GM19463 (cell line): Measurements from ENCODE around the gene ASB5.
"Not testable (repeated sequence)": the region's sequence is repeated elsewhere in the genome, so short reads cannot be mapped to it uniquely, and the experiment has no call there.

Experiments used
- ATAC-seq: cut with Tn5 transposase; IDR thresholded peaks from one replicate; pipeline ENCODE4 v1.9.1; 2021; ENCODE audit warnings: mild to moderate bottlenecking, moderate library complexity; ENCODE audit not compliant: unreplicated experiment

ASB5 gene

GRCh38 chr4:176279560-176279959 lies 10.5 kb upstream of the ASB5 start:
- not testable (repeated sequence) for ATAC-seq

DNA sequence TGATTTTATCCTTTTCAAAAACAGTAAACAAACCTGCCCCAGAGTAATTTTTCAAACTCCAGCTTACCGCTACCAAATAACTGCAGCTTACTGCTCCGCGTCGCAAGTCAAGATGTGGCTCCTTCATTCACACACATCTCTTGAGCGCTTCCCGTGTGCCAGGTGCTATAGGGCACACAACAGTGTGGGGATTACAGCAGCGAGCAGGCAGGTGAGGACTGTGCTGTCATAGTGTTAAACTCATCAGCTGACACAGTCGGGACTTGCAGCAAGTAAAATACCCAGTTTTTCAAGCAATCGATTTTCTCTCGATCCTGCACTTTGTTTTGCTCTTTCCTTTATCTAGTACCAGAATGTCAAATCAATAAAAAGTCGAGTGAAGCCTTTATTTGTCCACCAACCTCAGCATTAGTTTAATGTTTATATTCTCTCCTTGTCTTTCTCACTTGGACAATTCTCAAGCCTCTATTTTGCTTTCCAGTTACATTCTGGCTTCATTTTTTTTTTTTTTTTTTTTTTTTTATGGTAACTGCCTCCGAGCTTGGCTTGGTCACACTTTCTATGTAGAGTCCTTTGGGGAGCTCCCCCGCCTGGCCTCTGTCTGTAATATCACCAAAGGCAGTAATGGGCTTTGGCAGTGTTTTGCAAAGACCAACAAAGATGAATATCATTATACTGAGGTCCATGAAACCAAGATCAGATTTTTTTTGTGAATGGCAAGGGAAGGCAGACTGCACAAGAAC lies 8.3 kb upstream of the ASB5 start:
- ATAC-seq = peak; percentile 87

DNA sequence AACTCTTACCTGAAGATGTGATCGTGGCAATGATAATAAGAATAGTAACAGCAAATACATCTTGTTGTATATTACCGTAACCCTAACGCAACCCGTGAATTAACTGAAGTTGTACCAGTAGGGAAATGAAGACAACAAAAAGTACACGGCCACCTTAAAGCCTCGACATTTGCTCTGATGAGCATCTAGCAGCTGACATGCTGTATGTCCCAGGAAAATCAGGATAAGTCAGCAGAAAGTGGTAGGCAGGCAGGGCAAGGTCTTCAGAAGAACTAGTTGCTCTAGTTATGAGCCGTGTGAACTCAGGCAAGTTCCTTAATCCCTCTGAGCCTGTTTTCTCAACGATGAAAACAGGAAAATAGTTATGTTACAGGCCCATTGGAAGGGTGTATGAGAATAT lies 7.7 kb upstream of the ASB5 start:
- ATAC-seq = no peak

GRCh38 chr4:176274441-176274840 lies 5.4 kb upstream of the ASB5 start:
- no peak for ATAC-seq

GRCh38 chr4:176273736-176274135 lies 4.7 kb upstream of the ASB5 start:
- ATAC-seq = no peak

- ATAC-seq = no peak
These were observed 3.8 kb upstream of the ASB5 start for GRCh38 chr4:176272799-176273198.

DNA sequence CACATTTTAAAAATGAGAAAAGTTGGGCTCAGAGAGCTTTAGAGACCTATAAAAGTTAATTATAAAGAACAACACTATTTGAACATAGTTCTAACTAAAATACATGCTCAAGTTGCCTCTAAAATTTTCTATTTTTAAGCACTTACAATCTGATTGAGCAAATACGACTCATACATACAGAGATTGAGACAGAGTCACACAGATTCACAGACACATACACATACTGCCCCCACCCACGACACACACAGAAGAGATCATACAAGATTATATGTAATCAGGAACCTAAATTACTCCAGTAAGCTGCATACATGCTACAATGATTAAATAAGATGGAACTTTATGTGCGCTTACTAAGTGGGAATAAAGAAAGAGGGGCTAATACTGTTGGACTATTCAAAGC lies 2.7 kb upstream of the ASB5 start:
- ATAC-seq = no peak

DNA sequence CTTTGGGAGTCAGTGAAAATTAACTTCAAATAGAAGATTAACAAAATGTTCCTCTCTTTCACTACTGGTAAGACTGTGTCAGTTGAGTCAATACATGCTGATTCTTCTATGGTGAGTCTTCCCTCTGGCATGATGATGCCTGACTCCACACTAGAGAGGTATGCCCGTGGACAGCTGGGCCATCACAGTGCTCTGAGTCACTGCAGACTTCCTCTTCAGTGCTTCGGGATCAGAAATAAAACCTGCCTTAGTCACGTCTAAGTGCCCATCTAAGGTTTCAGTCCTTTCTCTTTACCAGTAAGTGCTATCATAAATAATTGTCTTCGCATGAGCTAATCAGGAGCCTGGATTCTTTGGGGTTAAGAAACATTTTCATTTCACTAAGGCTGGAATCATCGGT lies 1.6 kb upstream of the ASB5 start:
- ATAC-seq = no peak

DNA sequence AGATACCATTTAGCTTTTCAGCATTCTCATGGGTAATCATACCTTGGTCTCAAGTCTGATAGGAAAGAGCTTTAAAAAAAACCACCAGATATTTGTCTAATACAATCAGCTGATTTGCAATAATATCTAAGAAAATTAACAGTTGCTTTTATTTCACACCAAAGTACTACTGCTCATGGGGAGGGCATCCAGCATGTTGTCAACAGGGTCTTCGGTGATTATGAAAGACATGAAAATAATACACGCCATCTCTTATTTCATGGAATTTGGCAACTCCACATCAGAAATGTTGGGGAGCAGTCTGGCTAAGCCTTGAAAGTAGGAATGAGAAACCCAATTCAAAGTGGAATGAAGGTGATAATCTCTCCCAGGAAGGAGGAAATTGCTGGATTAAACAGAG lies 3.0 kb downstream of the ASB5 start:
- ATAC-seq = no peak

DNA sequence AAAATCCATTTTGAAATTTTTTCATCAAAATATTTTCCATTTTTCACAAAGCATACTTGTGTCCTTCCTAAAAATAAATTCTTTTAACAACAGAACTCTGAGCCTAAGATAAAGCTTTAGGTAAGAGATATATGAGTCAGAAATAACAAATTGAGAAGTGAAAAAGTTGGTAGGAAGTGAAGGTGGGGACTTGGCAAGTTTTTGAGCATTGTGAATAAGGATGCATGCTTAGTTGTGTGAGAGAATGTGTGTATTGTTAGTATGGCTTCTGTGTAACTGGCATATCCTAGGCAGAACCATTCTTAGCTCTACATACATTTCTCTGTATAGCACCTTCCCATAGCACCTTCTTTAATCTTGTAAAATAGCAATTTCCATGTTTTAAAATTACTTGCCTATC lies 6.8 kb downstream of the ASB5 start:
- peak; percentile 60 for ATAC-seq

DNA sequence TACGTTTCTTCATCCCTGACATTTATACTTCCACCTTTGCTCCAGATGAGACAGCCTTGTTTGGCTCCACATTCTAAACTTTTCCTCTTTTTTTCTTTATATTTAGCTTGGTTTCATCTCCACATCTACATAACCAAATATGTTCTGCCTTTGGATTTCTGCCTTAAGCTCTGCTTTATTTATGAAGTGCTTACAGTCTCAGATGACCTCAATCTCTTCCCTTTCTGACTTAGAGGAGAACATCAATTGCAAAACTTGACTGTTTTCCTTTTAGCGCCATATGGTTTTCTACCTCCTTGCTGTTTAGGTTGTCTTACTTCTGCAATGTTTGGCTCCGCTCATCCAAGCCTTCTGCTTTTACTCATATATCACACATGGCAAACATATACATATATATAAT lies 7.5 kb downstream of the ASB5 start:
- ATAC-seq = no peak

DNA sequence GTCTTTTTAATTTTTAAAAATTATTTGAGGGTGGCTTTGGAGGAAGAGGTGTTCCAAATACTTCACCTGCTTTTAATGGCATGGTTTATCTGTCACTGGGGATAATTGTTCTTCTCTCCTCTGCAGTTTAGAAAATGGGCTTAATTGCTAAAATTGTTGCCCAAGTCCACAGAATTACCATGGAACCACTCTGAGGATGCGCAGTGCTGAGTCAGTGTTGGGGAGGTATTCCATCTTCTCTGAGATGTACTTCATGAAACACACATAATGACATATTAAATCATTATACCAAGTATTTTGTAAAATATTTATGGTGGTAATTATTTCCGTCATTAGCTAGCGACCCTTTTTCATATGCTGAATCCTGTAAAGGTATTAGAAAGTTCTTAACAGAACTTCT lies 8.0 kb downstream of the ASB5 start:
- no peak for ATAC-seq

- ATAC-seq = no peak
These were observed 9.5 kb downstream of the ASB5 start for GRCh38 chr4:176259330-176260090.

DNA sequence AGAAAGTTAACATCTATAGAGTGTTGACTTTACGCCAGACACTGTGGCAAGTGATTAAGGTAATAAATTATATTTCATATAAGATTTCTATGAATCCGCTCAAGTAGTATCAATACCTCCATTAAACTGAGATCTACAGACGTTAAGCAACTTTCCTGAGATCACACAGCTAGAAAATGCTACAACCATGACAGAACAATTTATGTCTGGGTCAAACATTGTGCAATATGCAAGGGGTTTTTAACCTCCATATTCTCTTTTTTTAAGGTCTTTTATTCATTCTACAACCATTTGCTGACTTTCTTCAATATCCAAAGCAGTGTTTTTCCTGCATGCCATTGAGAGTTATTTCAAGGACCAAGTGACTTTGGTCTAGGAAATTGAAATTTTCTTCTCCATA lies 10.9 kb downstream of the ASB5 start:
- ATAC-seq = no peak

GRCh38 chr4:176256921-176257320 lies 12.1 kb downstream of the ASB5 start:
- no peak for ATAC-seq

GRCh38 chr4:176242764-176243347 lies 26.2 kb downstream of the ASB5 start:
- ATAC-seq = no peak

DNA sequence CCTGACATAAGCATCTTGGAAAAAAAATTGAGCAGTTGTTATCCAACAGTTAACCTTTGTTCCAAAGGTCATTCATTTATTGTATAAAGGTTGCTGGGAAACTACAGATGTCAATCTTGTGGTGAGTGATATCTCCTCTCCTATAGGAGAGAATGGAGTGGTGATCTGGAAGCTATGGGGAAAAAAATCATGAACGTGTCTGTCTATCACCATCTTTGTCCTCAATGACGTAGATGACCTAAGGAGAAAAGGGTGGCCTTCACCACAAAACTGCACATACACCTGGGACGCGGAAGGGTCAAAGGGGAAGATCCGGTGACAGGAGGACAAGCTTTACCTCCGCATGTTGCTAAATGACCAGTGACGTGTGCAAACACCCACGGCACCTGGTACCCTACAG lies 27.3 kb downstream of the ASB5 start:
- no peak for ATAC-seq

GRCh38 chr4:176238826-176239225 lies 30.2 kb downstream of the ASB5 start:
- no peak for ATAC-seq

DNA sequence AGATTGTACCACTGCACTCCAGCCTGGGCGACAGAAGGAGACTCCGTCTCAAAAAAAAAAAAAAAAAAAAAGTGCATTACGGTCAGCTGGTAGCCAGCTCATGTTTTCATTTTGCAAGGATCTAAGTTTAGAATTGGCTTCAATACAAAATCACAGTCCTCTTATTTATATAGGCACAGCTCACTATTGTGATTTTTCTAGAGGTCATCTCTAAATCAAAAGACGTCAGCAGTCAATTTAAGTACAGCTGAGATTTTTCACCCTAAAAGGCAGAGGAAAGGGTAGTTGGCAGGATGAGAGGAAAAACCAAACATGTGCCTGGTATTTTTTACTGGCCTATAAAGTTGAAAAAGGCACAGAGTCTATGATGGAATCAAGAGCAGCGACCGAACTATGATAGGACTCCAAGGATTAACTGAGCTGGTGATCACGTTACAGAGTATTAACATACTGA lies 30.8 kb downstream of the ASB5 start:
- no peak for ATAC-seq

DNA sequence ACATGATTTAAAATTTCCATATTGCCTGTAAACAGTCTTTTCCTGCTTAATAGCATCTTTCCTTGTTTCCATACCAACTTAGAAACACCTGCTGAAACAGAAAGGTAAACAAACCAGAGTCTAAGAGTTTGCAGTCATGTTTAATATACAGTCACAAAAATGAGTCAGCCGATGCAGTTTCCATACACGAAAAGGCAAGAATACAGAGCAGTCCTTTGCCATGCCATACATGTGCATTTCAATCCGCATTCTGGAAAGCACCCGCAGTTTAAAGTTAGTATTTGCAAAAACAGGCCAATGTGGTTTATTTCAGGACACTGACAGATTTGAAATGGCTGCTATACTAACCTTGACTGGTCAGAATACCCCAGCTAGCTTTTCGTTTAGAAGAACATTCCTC lies 32.1 kb downstream of the ASB5 start:
- no peak for ATAC-seq

DNA sequence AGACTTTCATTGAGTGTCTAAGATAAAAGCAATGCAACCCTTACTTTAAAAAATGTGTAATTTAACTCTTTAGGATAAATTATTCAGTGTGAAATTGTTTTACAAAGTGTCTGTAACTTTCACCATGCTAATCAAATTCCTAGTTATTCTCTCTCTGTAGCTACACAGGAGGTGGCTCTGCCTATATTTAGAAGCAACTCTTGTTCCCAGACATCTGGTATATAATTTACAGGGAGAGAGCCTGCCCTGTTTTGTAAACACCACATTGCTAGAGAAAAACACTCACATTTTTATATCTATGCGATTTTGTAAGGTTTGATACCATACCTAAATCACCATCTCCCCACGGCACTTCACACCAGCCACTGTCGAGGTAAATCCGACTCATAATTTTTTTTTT lies 38.2 kb downstream of the ASB5 start:
- ATAC-seq = no peak

DNA sequence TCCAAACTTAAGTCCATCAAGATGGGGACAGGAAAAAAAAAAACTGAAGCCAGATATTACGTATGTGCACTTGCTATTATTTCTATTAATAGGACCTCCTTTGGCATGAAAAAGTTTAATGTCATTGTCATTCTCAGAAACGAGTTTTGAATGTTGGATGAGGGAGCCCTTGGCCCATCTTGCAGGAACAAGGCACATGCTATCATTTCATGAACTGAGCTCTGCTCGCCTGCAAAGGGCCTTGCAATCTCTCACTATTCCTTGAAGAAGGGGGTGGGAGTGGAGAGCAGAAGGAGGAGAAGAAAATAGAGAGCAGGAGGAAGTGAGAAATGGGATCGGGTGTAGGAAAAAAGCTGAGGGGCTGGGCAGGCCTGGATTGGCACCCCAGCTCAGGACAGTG lies 39.4 kb downstream of the ASB5 start:
- no peak for ATAC-seq
